GM12878 (cell line): Measurements from ENCODE around the gene LSM5.

Experiments used
- EZH2 ChIP-seq: IDR thresholded peaks from 2 replicates; pipeline ENCODE4 v1.6.1; 2012; ENCODE audit warnings: low read depth, mild to moderate bottlenecking, control low read depth, inconsistent platforms, low read length, borderline replicate concordance; ENCODE audit not compliant: control insufficient read depth
- NFYB ChIP-seq: IDR thresholded peaks from 2 replicates; pipeline ENCODE4 v1.6.1; 2011; ENCODE audit warnings: low read depth, mild to moderate bottlenecking, low read length, improper control_type of control experiment, moderate library complexity; ENCODE audit not compliant: insufficient read depth
- NRF1 ChIP-seq: conservative IDR thresholded peaks from 2 replicates; pipeline ENCODE4 v1.6.1; 2011; ENCODE audit warnings: mild to moderate bottlenecking, low read depth, low read length, improper control_type of control experiment
- SMC3 ChIP-seq: IDR thresholded peaks from 2 replicates; pipeline ENCODE4 v1.6.1; 2011; ENCODE audit warnings: low read length, improper control_type of control experiment, borderline replicate concordance
- TF ChIP-seq, protein P1 (sequence below): IDR thresholded peaks from 2 replicates; pipeline ENCODE4 v1.6.1; 2012; ENCODE audit warnings: low read length, inconsistent platforms
- TF ChIP-seq, protein P2 (sequence below), 3 experiments: IDR thresholded peaks in 2 of 3; conservative IDR thresholded peaks in 1 of 3; 2 replicates each; pipeline ENCODE4 v1.5.1; 2011; ENCODE audit warnings: low read depth in 3 of 3, low read length in 3 of 3, mild to moderate bottlenecking in 3 of 3, control low read depth in 2 of 3, moderate library complexity in 2 of 3, inconsistent platforms in 1 of 3, mixed read lengths in 1 of 3; ENCODE audit not compliant: control insufficient read depth in 2 of 3, insufficient read depth in 1 of 3; ENCODE audit errors: extremely low read depth in 1 of 3

DNA sequence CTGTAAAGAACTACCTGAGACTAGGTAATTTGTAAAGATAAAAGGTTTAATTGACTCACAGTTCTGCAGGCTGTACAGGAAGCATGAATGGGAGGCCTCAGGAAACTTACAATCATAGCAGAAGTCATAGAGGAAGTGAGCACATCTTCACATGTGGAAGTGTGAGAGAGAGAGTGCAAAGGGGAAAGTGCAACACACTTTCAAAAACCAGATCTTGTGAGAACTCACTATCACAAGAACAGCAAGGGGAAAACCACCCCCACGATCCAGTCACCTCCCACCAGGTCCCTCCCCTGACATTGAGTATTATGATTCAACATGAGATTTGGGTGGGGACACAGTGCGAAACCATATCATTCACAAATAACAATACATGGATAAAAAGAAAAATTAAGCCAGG, 29.6 kb upstream of the LSM5 start:
- TF ChIP-seq, protein P1, sequence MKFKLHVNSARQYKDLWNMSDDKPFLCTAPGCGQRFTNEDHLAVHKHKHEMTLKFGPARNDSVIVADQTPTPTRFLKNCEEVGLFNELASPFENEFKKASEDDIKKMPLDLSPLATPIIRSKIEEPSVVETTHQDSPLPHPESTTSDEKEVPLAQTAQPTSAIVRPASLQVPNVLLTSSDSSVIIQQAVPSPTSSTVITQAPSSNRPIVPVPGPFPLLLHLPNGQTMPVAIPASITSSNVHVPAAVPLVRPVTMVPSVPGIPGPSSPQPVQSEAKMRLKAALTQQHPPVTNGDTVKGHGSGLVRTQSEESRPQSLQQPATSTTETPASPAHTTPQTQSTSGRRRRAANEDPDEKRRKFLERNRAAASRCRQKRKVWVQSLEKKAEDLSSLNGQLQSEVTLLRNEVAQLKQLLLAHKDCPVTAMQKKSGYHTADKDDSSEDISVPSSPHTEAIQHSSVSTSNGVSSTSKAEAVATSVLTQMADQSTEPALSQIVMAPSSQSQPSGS: no peak
- TF ChIP-seq EZH2 (no peak), NFYB (no peak), SMC3 (no peak), NRF1 (no peak)
- TF ChIP-seq, protein P2, sequence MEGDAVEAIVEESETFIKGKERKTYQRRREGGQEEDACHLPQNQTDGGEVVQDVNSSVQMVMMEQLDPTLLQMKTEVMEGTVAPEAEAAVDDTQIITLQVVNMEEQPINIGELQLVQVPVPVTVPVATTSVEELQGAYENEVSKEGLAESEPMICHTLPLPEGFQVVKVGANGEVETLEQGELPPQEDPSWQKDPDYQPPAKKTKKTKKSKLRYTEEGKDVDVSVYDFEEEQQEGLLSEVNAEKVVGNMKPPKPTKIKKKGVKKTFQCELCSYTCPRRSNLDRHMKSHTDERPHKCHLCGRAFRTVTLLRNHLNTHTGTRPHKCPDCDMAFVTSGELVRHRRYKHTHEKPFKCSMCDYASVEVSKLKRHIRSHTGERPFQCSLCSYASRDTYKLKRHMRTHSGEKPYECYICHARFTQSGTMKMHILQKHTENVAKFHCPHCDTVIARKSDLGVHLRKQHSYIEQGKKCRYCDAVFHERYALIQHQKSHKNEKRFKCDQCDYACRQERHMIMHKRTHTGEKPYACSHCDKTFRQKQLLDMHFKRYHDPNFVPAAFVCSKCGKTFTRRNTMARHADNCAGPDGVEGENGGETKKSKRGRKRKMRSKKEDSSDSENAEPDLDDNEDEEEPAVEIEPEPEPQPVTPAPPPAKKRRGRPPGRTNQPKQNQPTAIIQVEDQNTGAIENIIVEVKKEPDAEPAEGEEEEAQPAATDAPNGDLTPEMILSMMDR (IDR thresholded peaks at IDR 0.05 in 2 of 3, conservative IDR thresholded peaks at IDR 0.05 in 1 of 3; ENCODE audit: control insufficient read depth in 2 of 3, extremely low read depth in 1 of 3, insufficient read depth in 1 of 3, low read depth in 3 of 3, low read length in 3 of 3): no peak
